Medulla oblongata (tissue), 1 donor: ENCODE measurements around the gene HERC3.
"Not testable (repeated sequence)": the region's sequence is repeated elsewhere in the genome, so short reads cannot be mapped to it uniquely, and the experiment has no call there.

Experiments used
- DNase-seq: peaks from one replicate; pipeline ENCODE4 v3.0.0-alpha.2; 2015; ENCODE audit errors: extremely low spot score

HERC3 gene

DNA sequence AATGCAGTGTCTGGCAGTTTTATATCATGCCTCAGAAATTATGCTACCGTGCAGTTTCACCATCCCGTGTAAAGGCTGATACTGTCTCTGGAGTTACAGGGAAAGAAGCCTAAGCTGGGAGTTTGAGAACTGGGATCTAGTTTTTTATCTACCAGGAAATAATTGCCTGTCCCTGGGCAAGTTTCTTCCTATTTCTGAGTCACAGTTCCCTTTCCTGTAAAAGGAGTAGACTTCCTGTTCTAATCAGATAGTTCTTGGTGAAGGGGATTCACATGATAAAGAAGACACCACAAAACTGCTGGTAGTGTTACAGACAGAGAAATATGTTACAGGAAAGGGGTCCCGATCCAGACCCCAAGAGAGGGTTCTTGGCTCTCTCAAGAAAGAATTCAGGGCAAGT lies 17.1 kb downstream of the HERC3 start:
- DNase-seq, result peak; percentile 23

GRCh38 chr4:88609794-88610193 lies 17.5 kb downstream of the HERC3 start:
- DNase-seq, result not testable (repeated sequence)

DNA sequence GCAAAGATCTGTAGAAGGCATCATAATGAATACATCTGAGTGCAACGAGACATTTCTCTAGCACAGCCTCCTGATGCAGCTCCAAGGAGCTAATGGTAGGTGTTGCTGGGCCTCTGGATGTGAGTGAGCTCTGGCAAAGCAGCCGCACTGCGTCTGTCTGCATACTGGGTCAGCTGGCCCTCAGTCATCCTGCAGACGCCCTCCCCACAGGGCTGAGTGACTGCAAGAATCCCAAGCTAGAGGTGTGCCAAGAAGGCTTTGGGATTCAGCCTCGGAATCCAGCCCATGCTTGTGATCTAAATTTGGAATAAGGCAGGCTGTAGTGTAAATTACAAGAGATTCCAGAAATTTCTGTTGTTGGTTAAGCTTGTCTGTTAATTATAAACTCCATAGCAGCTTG lies 18.5 kb downstream of the HERC3 start:
- DNase-seq, result peak; percentile 69

DNA sequence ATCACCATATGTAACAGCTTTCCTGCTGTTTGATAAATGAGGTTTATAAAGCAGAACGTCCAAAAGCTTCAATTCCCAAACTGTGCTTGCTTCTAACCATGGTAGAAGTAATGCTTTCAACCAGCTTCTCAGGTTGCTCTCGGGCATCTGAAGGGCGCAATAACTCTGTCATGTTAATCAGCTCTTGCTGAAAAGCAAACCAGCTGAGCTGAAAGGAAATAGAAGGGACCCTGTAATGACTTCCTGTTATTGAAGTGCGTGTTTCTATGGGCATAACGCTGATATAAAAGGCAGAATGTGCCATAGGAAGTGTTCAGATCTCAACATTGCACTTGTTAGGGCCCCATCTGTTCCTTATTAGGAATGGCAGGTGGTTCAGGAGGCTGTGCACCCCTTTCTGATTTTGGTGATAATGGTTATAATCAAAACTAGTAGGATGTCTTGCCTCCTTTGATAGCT lies 21.2 kb downstream of the HERC3 start:
- DNase-seq, result no peak

GRCh38 chr4:88614058-88614457 lies 21.8 kb downstream of the HERC3 start:
- DNase-seq, result no peak

GRCh38 chr4:88616275-88617150 lies 24.2 kb downstream of the HERC3 start:
- no peak for DNase-seq

GRCh38 chr4:88618782-88619485 lies 26.7 kb downstream of the HERC3 start:
- DNase-seq, result no peak

DNA sequence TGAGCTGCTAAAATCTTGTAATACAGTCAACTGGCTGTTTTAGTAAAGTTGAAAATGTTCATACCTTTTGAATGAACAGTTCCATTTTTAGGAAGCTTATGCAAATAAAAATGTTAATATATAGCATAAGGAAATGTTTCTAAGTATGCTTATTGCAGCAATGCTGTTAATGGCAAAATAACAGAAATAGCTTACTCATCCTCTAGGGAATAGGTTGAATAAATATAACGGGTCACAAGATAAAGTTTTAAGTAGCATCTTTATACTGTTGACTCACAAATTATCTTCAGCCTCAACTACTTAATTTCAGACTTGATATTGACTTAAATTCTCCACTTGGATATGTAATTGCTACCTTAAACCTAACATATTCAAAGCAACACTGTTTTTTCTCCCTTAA lies 27.7 kb downstream of the HERC3 start:
- no peak for DNase-seq

- no peak for DNase-seq
Observed at GRCh38 chr4:88621763-88622327, 29.6 kb downstream of the HERC3 start.

GRCh38 chr4:88623097-88623496 lies 30.8 kb downstream of the HERC3 start:
- no peak for DNase-seq

GRCh38 chr4:88628746-88629145 lies 36.5 kb downstream of the HERC3 start:
- peak; percentile 27 for DNase-seq

GRCh38 chr4:88629826-88630225 lies 37.5 kb downstream of the HERC3 start:
- DNase-seq, result peak; percentile 23

GRCh38 chr4:88630756-88631155 lies 38.5 kb downstream of the HERC3 start:
- no peak for DNase-seq

DNA sequence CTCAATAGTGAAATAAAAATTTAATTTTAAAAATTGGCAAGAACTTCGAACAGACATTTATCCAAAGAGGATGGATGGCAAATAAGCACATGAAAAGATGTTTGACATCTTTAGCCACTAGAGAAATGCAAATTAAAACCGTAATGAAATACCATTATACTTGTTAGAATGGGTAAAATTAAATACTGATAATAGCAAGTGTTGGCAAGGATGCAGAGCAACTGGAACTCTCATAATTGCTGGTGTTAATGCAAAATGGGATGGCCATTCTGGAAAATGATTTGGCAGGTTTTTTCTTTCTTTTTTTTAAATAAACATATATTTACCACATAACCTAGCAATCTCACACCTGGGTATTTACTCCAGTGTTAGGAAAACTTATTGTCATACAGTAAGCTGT lies 51.7 kb downstream of the HERC3 start:
- no peak for DNase-seq

DNA sequence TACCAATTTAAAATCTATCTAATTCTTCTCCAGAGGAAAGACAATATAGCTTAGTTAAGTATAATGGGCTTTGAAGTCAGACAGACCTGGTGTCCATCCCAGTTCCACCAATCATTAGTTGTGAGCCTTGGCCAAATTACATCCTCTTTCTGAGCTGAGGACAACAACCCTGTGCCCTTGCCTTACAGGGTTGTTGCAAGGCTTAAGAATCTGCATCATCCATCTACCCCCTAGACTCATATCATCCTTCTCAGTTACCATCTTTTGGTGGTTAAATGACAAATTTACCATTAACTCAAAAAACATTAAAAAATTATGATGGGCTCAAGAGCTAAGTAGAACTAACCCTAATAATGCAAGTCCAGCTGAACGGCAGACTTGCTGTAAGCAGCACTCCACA lies 53.7 kb downstream of the HERC3 start:
- no peak for DNase-seq

GRCh38 chr4:88646528-88647280 lies 54.4 kb downstream of the HERC3 start:
- DNase-seq, result no peak

DNA sequence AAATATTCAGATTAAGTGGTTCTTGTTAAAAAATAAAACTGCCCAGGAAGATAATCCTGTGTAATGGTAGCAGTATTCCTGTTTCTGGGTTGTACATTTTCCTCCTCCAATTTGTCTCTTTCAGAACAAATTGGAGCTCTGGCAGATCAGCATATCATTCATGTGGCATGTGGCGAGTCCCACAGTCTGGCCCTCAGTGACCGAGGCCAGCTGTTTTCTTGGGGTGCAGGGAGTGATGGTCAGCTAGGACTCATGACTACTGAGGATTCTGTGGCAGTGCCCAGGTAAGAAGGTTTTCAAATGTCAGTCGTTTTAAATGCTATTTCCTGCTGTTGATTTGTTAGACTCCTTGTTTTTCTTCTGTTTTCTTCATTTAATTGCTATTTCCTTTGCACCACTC lies 57.4 kb downstream of the HERC3 start:
- no peak for DNase-seq

DNA sequence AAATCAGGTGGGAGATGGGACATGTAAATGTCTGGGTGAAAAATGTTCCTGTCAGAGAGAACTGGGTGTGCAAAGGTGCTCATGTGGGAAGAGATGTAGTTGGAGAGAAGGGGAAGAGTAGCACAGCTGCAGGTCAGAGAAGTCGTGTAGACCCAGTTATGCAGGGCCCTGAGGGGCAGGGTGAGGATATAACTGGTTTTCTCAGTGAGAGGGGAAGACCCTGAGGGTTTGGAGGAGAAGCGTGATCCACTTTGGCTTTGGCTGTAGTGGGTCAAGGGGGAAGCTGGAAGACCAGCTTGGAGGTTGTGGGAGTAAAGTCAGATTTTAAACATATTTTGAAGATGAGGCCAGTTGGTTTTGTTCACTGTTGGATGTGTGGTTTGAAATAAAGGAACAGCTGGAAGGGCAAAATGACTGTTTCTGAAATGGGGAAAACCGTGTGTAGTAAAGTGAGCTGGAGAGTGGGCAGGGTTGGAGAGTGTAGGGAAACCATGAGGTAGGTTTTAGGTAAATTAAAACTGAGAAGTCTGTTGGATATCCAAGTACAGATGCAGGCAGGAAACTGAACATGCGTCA lies 61.2 kb downstream of the HERC3 start:
- DNase-seq, result no peak

DNA sequence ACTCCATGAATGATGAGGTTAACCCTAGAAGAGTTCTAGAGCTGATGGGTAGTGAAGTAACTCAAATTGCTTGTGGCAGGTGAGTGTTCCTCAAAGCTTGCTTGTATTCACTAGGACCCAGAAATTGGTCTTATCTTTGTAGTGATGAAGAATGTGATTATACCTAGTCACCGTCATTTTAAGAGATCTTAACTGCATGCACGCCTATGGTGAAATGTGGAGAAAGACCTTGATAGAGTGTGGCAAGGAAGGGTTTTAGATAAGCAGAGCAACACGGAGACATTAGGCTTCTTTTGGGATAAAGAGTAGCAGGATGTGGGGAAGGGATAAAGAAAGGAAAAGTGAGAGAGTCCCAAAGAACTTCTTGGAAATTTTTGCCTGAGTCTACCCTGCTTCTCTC lies 62.9 kb downstream of the HERC3 start:
- DNase-seq, result no peak

DNA sequence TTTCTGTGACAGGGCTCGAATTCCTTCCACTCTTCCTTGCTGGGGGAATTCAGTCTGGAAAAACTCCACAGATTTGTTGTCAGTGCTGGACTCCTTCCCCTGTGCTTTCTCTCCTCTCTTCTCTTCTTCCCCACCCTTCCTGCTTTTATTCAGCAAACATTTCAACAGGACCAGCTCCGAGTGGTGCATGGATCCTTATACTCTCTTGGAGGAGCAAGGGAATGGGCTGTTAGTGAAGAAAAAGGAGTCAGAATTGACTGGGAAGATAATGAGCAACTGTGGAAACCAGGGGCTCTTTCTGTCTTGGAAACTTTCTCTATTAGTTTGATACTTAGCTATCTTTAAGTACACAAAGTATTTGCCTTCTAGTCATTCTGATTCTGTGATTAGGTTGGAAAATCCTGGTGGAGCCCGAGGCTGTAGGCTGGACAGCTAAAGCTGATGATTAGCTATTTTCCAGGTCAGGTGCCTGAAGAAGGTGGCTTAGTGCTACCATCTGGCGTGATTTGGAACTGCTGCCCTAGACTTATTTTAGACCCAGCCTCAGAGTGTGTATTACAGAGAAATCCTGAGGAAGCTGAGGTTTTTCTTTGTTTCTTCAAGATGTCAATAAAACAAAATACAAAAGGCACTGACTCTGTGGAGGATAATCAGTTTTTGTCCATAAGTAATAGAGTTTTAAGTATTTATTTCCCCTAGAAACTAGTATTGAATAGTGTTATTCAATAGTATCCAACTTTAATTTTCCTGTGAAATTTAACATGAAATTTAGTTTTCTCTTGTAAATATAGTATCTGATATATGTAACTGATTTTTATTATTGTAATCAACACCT lies 67.0 kb downstream of the HERC3 start:
- DNase-seq, result peak; percentile 74

- no peak for DNase-seq
Observed at GRCh38 chr4:88659890-88660208, 67.6 kb downstream of the HERC3 start.
